HL-60 (cell line): ENCODE results near the gene POLR2L.

Experiments
- DNase-seq, 2 experiments: peaks; one replicate each; pipeline ENCODE4 v3.0.0-alpha.2; 2010 to 2020; ENCODE audit warnings: low read depth in 1 of 2, low spot score in 1 of 2
- H3K27ac ChIP-seq: fragments of 250-450 bp; sonication (Bioruptor Pico); replicated peaks from 2 replicates; pipeline ENCODE4 v1.5.1; 2020; ENCODE audit warnings: mild to moderate bottlenecking, moderate library complexity
- H3K27me3 ChIP-seq: fragments of 250-450 bp; sonication (Bioruptor Pico); 2 replicates; pipeline ENCODE4 v1.5.1; 2021; ENCODE audit warnings: mild to moderate bottlenecking, moderate library complexity; ENCODE audit not compliant: insufficient read depth, poor library complexity, severe bottlenecking
- H3K4me3 ChIP-seq: replicated peaks from 2 replicates; pipeline ENCODE4 v1.5.1; 2011; ENCODE audit warnings: mild to moderate bottlenecking, control low read depth, low read length; ENCODE audit not compliant: insufficient read depth
- GABPA ChIP-seq: IDR thresholded peaks from 2 replicates; pipeline ENCODE4 v1.6.1; 2012; ENCODE audit warnings: low read depth
- POLR2AphosphoS5 ChIP-seq: IDR thresholded peaks from 2 replicates; pipeline ENCODE4 v1.6.1; 2012; ENCODE audit warnings: low read depth
- SPI1 ChIP-seq: IDR thresholded peaks from 2 replicates; pipeline ENCODE4 v1.6.1; 2012; ENCODE audit warnings: low read depth, mild to moderate bottlenecking, borderline replicate concordance
- TF ChIP-seq, protein P1 (sequence below): IDR thresholded peaks from 2 replicates; pipeline ENCODE4 v1.6.1; 2012; ENCODE audit warnings: low read depth; ENCODE audit not compliant: insufficient replicate concordance
- TF ChIP-seq, protein P2 (sequence below): IDR thresholded peaks from one replicate; pipeline ENCODE4 v1.5.1; 2011; ENCODE audit warnings: low read length, control low read depth, inconsistent platforms; ENCODE audit not compliant: insufficient read depth

POLR2L gene

DNA sequence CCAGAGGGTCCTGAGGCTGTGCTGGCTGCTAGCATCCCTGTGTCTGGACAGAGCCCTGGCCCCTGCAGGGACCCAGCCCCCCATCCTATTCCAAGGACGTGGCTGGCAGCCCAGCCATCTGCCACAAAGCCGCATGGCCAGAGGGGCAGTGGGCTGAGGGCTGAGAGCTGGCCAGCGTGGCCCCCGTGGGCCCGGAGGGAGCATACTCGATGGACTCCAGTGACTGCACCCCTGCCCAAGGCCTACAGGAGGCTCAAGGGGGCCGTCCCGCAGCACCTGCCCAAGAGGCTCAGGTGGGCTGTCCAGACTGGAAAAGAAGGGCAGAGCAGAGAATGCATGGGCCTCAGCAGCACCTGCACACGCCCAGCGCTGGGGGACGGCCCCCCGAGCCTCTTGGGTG, 13.5 kb upstream of the POLR2L start:
- Histone ChIP-seq H3K27ac (no peak overlapping the region), H3K4me3 (no peak overlapping the region), H3K27me3 (no peaks in the 10 kb centered on the region)
- TF ChIP-seq SPI1 (no peak), GABPA (no peak), POLR2AphosphoS5 (no peak)
- TF ChIP-seq, protein P1, sequence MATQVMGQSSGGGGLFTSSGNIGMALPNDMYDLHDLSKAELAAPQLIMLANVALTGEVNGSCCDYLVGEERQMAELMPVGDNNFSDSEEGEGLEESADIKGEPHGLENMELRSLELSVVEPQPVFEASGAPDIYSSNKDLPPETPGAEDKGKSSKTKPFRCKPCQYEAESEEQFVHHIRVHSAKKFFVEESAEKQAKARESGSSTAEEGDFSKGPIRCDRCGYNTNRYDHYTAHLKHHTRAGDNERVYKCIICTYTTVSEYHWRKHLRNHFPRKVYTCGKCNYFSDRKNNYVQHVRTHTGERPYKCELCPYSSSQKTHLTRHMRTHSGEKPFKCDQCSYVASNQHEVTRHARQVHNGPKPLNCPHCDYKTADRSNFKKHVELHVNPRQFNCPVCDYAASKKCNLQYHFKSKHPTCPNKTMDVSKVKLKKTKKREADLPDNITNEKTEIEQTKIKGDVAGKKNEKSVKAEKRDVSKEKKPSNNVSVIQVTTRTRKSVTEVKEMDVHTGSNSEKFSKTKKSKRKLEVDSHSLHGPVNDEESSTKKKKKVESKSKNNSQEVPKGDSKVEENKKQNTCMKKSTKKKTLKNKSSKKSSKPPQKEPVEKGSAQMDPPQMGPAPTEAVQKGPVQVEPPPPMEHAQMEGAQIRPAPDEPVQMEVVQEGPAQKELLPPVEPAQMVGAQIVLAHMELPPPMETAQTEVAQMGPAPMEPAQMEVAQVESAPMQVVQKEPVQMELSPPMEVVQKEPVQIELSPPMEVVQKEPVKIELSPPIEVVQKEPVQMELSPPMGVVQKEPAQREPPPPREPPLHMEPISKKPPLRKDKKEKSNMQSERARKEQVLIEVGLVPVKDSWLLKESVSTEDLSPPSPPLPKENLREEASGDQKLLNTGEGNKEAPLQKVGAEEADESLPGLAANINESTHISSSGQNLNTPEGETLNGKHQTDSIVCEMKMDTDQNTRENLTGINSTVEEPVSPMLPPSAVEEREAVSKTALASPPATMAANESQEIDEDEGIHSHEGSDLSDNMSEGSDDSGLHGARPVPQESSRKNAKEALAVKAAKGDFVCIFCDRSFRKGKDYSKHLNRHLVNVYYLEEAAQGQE: no peak
- TF ChIP-seq, protein P2, sequence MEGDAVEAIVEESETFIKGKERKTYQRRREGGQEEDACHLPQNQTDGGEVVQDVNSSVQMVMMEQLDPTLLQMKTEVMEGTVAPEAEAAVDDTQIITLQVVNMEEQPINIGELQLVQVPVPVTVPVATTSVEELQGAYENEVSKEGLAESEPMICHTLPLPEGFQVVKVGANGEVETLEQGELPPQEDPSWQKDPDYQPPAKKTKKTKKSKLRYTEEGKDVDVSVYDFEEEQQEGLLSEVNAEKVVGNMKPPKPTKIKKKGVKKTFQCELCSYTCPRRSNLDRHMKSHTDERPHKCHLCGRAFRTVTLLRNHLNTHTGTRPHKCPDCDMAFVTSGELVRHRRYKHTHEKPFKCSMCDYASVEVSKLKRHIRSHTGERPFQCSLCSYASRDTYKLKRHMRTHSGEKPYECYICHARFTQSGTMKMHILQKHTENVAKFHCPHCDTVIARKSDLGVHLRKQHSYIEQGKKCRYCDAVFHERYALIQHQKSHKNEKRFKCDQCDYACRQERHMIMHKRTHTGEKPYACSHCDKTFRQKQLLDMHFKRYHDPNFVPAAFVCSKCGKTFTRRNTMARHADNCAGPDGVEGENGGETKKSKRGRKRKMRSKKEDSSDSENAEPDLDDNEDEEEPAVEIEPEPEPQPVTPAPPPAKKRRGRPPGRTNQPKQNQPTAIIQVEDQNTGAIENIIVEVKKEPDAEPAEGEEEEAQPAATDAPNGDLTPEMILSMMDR: no peak
- DNase-seq: no peak

DNA sequence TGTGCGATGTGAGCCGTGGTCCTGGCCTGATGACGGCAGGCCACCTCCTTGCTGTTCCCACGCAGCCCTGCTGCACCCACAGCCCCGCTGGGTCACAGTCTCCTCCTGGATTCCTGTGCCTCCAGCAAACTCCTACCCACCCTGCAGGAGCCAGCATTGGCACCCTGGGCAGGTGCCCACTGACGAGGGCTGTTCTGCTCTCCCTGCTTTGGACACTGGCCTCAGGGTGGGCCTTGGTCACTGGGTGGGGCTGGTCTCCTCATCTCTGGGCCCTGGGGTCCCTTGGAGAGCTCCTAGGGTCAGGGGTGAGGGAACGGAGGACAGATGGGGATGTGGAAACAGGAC, 13.0 kb upstream of the POLR2L start:
- H3K4me3 ChIP-seq: no peak overlapping the region
- no peak for DNase-seq
- no peaks in the 10 kb centered on the region for H3K27me3 ChIP-seq
- H3K27ac ChIP-seq: no peak overlapping the region
- TF ChIP-seq, protein P2: no peak
- TF ChIP-seq POLR2AphosphoS5 (no peak), GABPA (no peak), SPI1 (no peak)
- TF ChIP-seq, protein P1: no peak

DNA sequence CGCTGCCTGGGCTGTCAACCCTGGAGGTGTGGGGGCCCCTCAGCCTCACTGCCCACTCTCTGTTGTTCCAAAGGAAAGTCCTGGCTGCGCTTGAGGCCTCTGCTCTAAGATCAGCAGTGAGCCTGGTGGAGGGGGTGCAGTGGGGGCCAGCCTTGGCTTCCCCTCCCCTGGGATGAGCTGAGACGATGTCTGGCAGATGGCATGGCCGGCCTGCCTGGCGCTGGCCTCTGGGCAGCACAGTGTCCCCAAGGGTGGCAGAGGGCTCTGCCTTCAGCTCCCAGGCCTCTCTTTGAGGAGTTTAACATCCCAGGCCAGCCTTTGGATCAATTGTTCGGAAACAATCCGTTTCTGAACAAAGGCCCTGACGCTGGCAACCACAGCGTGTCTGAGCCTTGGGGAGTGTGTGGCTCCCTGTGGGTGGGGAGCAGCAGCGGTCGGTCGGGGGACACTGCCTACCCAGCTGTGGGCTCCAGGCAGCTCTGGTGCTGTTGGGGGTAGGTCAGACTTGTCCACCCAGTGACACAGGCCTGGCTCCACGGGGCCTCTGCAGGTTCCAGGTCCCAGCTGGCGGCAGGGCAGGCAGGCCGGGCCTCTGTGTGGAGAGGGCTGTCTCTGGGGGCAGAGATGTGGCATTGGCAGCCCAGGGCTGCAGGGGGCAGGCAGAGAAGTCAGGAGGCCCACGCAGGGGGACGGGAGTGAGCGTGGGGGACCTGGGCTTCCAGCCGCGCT, 12.4 kb upstream of the POLR2L start:
- H3K4me3 ChIP-seq: no peak overlapping the region
- no peak overlapping the region for H3K27ac ChIP-seq
- DNase-seq: no peak
- TF ChIP-seq, protein P1: no peak
- TF ChIP-seq SPI1 (no peak), POLR2AphosphoS5 (no peak), GABPA (no peak)
- TF ChIP-seq, protein P2: no peak
- H3K27me3 ChIP-seq: no peaks in the 10 kb centered on the region
